Coronary artery (tissue), 2 donors: ENCODE data around the gene ALG2.
A peak's percentile ranks its signal among the peaks of the same experiment; 100 is the strongest.

Experiments
- DNase-seq: peaks from one replicate; pipeline ENCODE4 v3.0.0-alpha.2; 2017; ENCODE audit warnings: low spot score
- H3K27ac ChIP-seq, 2 donors: fragments of 200-600 bp; sonication (generic); one replicate each; pipeline ENCODE4 v1.5.1; 2016 to 2019
- H3K4me3 ChIP-seq: fragments of 200-600 bp; sonication (generic); 2 replicates; pipeline ENCODE4 v1.5.1; 2016; ENCODE audit warnings: mild to moderate bottlenecking, moderate library complexity
- CTCF ChIP-seq: fragments of 200-600 bp; sonication (generic); IDR thresholded peaks from one replicate; pipeline ENCODE4 v1.5.1; 2019; ENCODE audit warnings: antibody characterized with exemption

The ALG2 gene

DNA sequence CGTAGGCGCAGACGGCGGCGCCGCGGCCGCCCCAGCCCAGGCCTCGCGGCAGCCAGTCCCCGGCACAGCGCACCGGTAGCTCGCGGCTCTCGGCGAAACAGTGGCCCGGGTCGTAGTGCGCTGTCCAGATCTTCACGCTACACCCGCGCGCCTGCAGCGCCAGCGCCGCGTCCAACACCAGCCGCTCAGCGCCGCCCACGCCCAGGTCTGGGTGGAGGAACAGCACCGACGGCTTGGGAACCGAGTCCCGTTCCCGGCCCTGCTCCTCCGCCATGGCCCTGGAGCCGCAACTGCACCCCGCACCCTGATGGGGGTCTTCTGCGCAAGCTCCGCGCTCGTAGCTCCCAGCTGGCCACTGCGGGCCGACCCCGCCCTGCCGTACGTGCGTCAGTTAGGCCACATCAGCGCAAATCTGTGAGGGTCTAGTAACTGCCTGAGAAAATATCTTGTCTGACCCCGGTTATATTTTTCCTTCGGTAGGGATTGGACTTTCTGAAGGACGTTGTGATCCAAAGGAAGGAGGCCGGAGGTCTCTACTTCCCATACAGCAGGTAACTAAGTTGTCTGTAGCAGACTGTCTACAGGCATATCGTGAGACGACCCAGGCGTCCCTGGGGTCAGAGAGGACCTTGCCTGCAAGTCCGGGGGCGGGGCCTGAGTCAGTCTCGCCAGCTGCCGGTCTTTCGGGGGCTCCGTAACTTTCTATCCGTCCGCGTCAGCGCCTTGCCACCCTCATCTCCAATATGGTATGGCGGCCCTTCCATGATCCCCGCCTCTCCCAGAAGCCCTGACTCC, at the start of gene ALG2, which contains the start of gene SEC61B:
ALG2 (minus strand) TSS at position 322 of the 795 bp plus-strand sequence; CDS start at position 274, 48 bp downstream.
SEC61B (plus strand) TSS at position 662 of the 795 bp plus-strand sequence; CDS start at position 744, 82 bp downstream.
- Histone ChIP-seq H3K27ac (peak within 1 kb of the TSS; percentile 80 to 91), H3K4me3 (peak within 1 kb of the TSS; percentile 95)
- no peak for TF ChIP-seq CTCF
- DNase-seq = peak; percentile 95

DNA sequence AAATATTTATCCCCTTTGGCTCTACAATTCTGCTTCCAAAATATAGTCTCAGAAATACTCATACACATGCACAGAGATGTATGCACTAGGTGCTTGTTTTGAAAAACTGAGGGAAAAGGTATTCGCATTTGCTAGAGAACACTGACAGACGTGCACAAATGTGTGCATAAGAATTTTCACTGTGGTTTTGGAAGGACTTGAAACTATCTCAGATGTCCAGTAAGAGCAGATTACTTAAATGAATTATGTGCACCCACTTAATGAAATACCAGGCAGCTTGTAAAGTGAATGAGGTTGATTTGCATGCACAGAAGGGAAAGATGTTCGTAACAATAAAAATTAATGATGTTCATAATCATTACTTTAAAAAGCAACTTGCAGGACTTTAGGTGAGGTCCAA, 48.7 kb upstream of the ALG2 start:
- no peak overlapping the region for H3K4me3 ChIP-seq
- H3K27ac ChIP-seq = no peak overlapping the region
- DNase-seq = no peak
- no peak for TF ChIP-seq CTCF

DNA sequence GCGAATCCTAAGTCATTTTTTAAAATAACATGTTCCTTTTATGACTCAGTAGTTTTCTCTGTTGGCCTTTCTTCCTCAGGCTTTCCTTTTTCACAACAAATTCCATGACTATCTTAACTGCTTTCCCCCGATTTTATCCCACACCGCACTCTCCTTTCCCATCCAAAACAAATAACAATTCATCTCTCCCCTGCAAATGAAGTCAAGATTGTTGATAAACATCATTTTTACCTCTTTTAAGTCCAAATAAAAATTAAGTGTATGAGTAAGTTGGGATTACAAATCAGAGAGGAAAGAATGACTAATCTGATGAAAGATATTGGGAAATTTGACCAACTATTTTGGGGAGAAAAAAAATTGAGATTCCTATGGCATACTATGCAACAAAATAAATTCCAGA, 47.7 kb upstream of the ALG2 start:
- TF ChIP-seq CTCF = no peak
- no peak overlapping the region for H3K27ac ChIP-seq
- DNase-seq = no peak
- no peak overlapping the region for H3K4me3 ChIP-seq

GRCh38 chr9:99266255-99267023, 44.7 kb upstream of the ALG2 start:
- no peak for DNase-seq
- Histone ChIP-seq H3K27ac (no peak overlapping the region), H3K4me3 (no peak overlapping the region)
- TF ChIP-seq CTCF = peak; percentile 68

DNA sequence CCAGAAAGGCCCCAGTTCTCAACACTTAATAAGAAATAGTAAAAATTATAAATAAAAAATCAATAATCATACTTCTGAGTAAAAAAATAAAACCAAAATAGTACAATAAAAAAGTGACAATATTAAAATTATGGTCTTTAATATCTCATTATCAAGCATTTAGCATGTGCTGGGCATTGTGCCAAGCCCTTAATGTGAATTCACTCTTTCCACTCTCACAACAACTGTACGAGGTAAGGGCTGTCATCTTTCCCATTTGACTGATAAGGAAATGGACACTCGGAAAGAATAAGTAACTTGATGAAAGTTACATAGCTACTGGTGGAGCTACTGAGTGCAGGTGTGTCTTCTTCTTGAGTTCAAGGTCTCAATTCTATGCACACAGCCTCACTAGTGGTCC, 43.9 kb upstream of the ALG2 start:
- Histone ChIP-seq H3K27ac (no peak overlapping the region), H3K4me3 (no peak overlapping the region)
- DNase-seq = no peak
- no peak for TF ChIP-seq CTCF

GRCh38 chr9:99264070-99264680, 42.4 kb upstream of the ALG2 start:
- DNase-seq = no peak
- Histone ChIP-seq H3K27ac (no peak overlapping the region), H3K4me3 (no peak overlapping the region)
- no peak for TF ChIP-seq CTCF
